K562 (cell line): ENCODE measurements around the gene APC2. TPM values are rescaled to one million over a fixed set of nuclear protein-coding genes. Genes with fewer than 3 reads are reported as not detected.
A peak's percentile ranks its signal among the peaks of the same experiment; 100 is the strongest.

Experiments used
- ELF4 ChIP-seq: fragments of 450-650 bp; formaldehyde crosslinking; IDR thresholded peaks from 2 replicates; pipeline ENCODE4 v1.4.0; 2022; ENCODE audit warnings: missing genetic modification characterization
- EP400 ChIP-seq: fragments of 450-650 bp; IDR thresholded peaks from 2 replicates; pipeline ENCODE4 v1.6.1; 2017; ENCODE audit warnings: antibody characterized with exemption, mild to moderate bottlenecking, moderate library complexity
- L3MBTL2 ChIP-seq: fragments of 450-650 bp; IDR thresholded peaks from 2 replicates; pipeline ENCODE4 v1.6.1; 2016; ENCODE audit warnings: mild to moderate bottlenecking, moderate library complexity
- MCM5 ChIP-seq: fragments of 450-650 bp; IDR thresholded peaks from 2 replicates; pipeline ENCODE4 v1.6.1; 2016; ENCODE audit warnings: low read depth
- NCOA2 ChIP-seq, 2 experiments: fragments of 450-650 bp; IDR thresholded peaks; 2 replicates each; pipeline ENCODE4 v1.6.1; 2018; ENCODE audit warnings: mild to moderate bottlenecking in 2 of 2, moderate library complexity in 1 of 2; ENCODE audit not compliant: partially characterized antibody in 2 of 2
- NR2C2 ChIP-seq, 2 experiments: fragments of 200-800 bp in 1 of 2; sonication (Bioruptor generic) in 1 of 2; sonication (generic) in 1 of 2; formaldehyde crosslinking in 1 of 2; IDR thresholded peaks; 2 replicates each; pipeline versions ENCODE4 v1.6.1 to v1.8.0; 2016 to 2022; ENCODE audit warnings: mild to moderate bottlenecking in 1 of 2, missing compliant biosample characterization in 1 of 2, missing genetic modification characterization in 1 of 2, missing genetic modification reagents in 1 of 2
- RBM17 ChIP-seq: fragments of 200-400 bp; formaldehyde crosslinking; IDR thresholded peaks from 2 replicates; pipeline ENCODE4 v1.6.1; 2017; ENCODE audit warnings: low read depth, mild to moderate bottlenecking, low read length, borderline replicate concordance
- XRCC3 ChIP-seq: fragments of 450-650 bp; IDR thresholded peaks from 2 replicates; pipeline ENCODE4 v1.6.1; 2017; ENCODE audit warnings: mild to moderate bottlenecking, moderate library complexity
- ZFP30 ChIP-seq: fragments of 250-450 bp; sonication (Bioruptor Pico); IDR thresholded peaks from 2 replicates; pipeline ENCODE4 v1.8.0; 2022; ENCODE audit warnings: moderate library complexity, mild to moderate bottlenecking, inconsistent platforms, borderline replicate concordance
- ZKSCAN1 ChIP-seq: fragments of 150-350 bp; IDR thresholded peaks from 2 replicates; pipeline ENCODE4 v1.6.1; 2016; ENCODE audit warnings: low read depth, low read length
- ZNF766 ChIP-seq: fragments of 200-800 bp; sonication (Bioruptor generic); conservative IDR thresholded peaks from 2 replicates; pipeline ENCODE4 v1.6.1; 2016; ENCODE audit warnings: missing genetic modification characterization, missing compliant biosample characterization
- polyA plus RNA-seq, 8 experiments: library from polyadenylated mRNA; depleted of rRNA in 4 of 8; stranded (reverse) in 5 of 8; unstranded in 3 of 8; fragments of >200 nt; fragmentation: Nextera tagmentation in 2 of 8; fragmentation: Illumina TruSeq in 1 of 8; extraction: Ambion mirVana in 2 of 8; extraction: Trizol in 1 of 8; gene quantifications; 2 replicates each; pipeline versions ENCODE4 v1.2.1 to v1.2.3, GENCODE V29; 2011 to 2014; ENCODE audit warnings: inconsistent platforms in 1 of 8, missing spikeins in 1 of 8
- total RNA-seq, 7 experiments: library from RNA; depleted of rRNA in 6 of 7; stranded (reverse); fragments of >200 nt in 6 of 7; fragmentation: Illumina TruSeq in 2 of 7; extraction: Trizol in 2 of 7; gene quantifications; 2 replicates each; pipeline versions ENCODE4 v1.2.1 to v1.2.3, GENCODE V29; 2011 to 2021; ENCODE audit warnings: low replicate concordance in 1 of 7
- TF ChIP-seq, protein P1 (sequence below): fragments of 450-650 bp; formaldehyde crosslinking; conservative IDR thresholded peaks from 2 replicates; pipeline ENCODE4 v1.4.0; 2022; ENCODE audit warnings: mild to moderate bottlenecking, missing genetic modification characterization
- TF ChIP-seq, protein P2 (sequence below): fragments of 250-450 bp; sonication (Bioruptor Pico); IDR thresholded peaks from 2 replicates; pipeline ENCODE4 v1.8.0; 2022; ENCODE audit warnings: moderate library complexity, mild to moderate bottlenecking, inconsistent platforms
- TF ChIP-seq, protein P3 (sequence below): sonication (generic); formaldehyde crosslinking; IDR thresholded peaks from 2 replicates; pipeline ENCODE4 v1.8.0; 2022; ENCODE audit warnings: mild to moderate bottlenecking, missing genetic modification reagents
- TF ChIP-seq, protein P4 (sequence below): fragments of 250-450 bp; sonication (Bioruptor Pico); IDR thresholded peaks from 2 replicates; pipeline ENCODE4 v1.5.1; 2021; ENCODE audit warnings: mild to moderate bottlenecking
- TF ChIP-seq, protein P5 (sequence below): sonication (generic); formaldehyde crosslinking; IDR thresholded peaks from 2 replicates; pipeline ENCODE4 v1.8.0; 2023; ENCODE audit warnings: mild to moderate bottlenecking, missing genetic modification reagents
- TF ChIP-seq, protein P6 (sequence below): fragments of 450-650 bp; IDR thresholded peaks from 2 replicates; pipeline ENCODE4 v1.6.1; 2017; ENCODE audit warnings: antibody characterized with exemption

The APC2 gene
- total and polyA plus RNA-seq, 9 of the 15 experiments (the other 6 are each of a cell fraction or from before 2014, with no cell fraction given), result 0.01 to 0.40 (median 0.05) TPM; not detected in 3

DNA sequence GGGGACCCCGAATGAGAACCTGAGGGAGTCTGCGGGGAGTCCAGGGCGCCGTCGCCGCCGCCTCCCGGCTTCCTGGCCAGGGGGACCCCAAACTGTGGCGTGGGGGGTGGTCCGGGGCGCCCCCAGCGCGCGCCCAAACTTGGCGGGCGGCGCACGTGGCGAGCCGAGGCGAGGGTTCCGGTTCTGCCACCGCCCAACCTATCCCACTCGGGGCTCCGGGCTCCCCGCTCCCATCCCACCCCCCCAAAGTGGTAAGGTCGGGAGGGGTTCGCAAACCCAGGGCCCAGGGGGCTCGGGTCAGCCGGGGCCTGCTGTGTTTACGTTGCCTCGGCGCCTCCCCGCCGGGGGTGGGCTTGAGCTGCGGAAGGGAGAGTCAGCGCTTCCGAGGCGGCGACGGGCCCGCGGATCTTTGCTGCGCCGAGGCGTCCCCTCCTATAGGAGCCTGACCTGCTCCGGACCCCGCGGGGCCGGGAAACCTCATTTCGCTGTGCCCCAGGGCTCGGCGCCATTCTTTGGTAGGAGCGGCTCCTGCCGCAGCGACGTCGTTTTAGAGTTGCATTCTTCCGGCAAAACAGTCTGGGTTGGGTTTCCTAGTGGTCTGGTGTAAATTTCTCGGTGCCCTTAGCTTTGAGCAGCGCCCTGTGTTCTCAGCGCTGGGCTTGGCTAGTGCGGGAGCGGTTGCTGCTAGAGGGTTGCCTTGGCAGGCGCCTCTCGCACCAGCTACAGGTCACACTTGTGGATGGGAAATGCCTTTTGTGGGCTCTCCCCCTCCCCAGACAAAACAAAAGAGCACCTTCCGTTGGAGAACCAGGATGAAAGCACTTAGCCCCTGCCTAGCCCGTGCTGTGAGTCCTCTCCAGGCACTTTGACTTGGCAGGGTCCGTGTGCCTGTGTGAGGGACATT is 41.4 kb upstream of the APC2 start (continued):
- TF ChIP-seq NCOA2 (IDR thresholded peaks at IDR 0.05; ENCODE audit: partially characterized antibody in 2 of 2) (no peak), NR2C2 (CRISPR knock-in tag; IDR thresholded peaks at IDR 0.05) (no peak), NR2C2 (tag; IDR thresholded peaks at IDR 0.05) (no peak), ZNF766 (CRISPR knock-in tag) (0 out of 2 replicates have a peak, but pooled peaks have one; percentile 25), MCM5 (no peak), RBM17 (no peak), EP400 (peak; percentile 67; the same call in 1 of the 2 replicates), ELF4 (no peak), ZKSCAN1 (no peak), L3MBTL2 (peak; percentile 91), XRCC3 (no peak), ZFP30 (no peak)
- TF ChIP-seq, protein P1, sequence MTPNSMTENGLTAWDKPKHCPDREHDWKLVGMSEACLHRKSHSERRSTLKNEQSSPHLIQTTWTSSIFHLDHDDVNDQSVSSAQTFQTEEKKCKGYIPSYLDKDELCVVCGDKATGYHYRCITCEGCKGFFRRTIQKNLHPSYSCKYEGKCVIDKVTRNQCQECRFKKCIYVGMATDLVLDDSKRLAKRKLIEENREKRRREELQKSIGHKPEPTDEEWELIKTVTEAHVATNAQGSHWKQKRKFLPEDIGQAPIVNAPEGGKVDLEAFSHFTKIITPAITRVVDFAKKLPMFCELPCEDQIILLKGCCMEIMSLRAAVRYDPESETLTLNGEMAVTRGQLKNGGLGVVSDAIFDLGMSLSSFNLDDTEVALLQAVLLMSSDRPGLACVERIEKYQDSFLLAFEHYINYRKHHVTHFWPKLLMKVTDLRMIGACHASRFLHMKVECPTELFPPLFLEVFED (CRISPR knock-in tag), result no peak
- TF ChIP-seq, protein P2, sequence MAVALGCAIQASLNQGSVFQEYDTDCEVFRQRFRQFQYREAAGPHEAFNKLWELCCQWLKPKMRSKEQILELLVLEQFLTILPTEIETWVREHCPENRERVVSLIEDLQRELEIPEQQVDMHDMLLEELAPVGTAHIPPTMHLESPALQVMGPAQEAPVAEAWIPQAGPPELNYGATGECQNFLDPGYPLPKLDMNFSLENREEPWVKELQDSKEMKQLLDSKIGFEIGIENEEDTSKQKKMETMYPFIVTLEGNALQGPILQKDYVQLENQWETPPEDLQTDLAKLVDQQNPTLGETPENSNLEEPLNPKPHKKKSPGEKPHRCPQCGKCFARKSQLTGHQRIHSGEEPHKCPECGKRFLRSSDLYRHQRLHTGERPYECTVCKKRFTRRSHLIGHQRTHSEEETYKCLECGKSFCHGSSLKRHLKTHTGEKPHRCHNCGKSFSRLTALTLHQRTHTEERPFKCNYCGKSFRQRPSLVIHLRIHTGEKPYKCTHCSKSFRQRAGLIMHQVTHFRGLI (CRISPR knock-in tag), result no peak
- TF ChIP-seq, protein P3, sequence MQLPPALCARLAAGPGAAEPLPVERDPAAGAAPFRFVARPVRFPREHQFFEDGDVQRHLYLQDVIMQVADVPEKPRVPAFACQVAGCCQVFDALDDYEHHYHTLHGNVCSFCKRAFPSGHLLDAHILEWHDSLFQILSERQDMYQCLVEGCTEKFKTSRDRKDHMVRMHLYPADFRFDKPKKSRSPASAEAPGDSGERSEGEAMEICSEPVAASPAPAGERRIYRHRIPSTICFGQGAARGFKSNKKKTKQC (CRISPR knock-in tag), result no peak
- TF ChIP-seq, protein P4, sequence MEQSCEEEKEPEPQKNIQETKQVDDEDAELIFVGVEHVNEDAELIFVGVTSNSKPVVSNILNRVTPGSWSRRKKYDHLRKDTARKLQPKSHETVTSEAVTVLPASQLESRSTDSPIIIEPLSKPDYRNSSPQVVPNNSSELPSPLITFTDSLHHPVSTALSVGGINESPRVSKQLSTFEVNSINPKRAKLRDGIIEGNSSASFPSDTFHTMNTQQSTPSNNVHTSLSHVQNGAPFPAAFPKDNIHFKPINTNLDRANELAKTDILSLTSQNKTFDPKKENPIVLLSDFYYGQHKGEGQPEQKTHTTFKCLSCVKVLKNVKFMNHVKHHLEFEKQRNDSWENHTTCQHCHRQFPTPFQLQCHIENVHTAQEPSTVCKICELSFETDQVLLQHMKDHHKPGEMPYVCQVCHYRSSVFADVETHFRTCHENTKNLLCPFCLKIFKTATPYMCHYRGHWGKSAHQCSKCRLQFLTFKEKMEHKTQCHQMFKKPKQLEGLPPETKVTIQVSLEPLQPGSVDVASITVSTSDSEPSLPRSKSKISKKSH (CRISPR knock-in tag), result no peak
- TF ChIP-seq, protein P5, sequence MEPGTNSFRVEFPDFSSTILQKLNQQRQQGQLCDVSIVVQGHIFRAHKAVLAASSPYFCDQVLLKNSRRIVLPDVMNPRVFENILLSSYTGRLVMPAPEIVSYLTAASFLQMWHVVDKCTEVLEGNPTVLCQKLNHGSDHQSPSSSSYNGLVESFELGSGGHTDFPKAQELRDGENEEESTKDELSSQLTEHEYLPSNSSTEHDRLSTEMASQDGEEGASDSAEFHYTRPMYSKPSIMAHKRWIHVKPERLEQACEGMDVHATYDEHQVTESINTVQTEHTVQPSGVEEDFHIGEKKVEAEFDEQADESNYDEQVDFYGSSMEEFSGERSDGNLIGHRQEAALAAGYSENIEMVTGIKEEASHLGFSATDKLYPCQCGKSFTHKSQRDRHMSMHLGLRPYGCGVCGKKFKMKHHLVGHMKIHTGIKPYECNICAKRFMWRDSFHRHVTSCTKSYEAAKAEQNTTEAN (CRISPR knock-in tag), result no peak
- TF ChIP-seq, protein P6, sequence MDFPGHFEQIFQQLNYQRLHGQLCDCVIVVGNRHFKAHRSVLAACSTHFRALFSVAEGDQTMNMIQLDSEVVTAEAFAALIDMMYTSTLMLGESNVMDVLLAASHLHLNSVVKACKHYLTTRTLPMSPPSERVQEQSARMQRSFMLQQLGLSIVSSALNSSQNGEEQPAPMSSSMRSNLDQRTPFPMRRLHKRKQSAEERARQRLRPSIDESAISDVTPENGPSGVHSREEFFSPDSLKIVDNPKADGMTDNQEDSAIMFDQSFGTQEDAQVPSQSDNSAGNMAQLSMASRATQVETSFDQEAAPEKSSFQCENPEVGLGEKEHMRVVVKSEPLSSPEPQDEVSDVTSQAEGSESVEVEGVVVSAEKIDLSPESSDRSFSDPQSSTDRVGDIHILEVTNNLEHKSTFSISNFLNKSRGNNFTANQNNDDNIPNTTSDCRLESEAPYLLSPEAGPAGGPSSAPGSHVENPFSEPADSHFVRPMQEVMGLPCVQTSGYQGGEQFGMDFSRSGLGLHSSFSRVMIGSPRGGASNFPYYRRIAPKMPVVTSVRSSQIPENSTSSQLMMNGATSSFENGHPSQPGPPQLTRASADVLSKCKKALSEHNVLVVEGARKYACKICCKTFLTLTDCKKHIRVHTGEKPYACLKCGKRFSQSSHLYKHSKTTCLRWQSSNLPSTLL, result no peak
